HUES6 (cell line): Measurements from ENCODE around the gene HMCN1.

Experiments
- H3K27ac ChIP-seq: 2 replicates; pipeline ENCODE4 v1.7.0; 2013; ENCODE audit warnings: low read depth, mild to moderate bottlenecking, low read length, inconsistent platforms
- H3K27me3 ChIP-seq: 2 replicates; pipeline ENCODE4 v1.6.1; 2013; ENCODE audit warnings: low read length; ENCODE audit not compliant: control insufficient read depth, insufficient read depth
- H3K36me3 ChIP-seq: 2 replicates; pipeline ENCODE4 v1.6.1; 2013; ENCODE audit warnings: low read length; ENCODE audit not compliant: control insufficient read depth, insufficient read depth
- H3K4me1 ChIP-seq: 2 replicates; pipeline ENCODE4 v1.6.1; 2013; ENCODE audit warnings: low read length; ENCODE audit not compliant: control insufficient read depth, insufficient read depth
- H3K4me3 ChIP-seq: 2 replicates; pipeline ENCODE4 v1.5.1; 2013; ENCODE audit warnings: low read depth, low read length
- H3K9ac ChIP-seq: one replicate; pipeline ENCODE4 v1.6.1; 2013; ENCODE audit warnings: mild to moderate bottlenecking, low read length
- H3K9me3 ChIP-seq: 2 replicates; pipeline ENCODE4 v1.6.1; 2013; ENCODE audit warnings: low read depth, low read length; ENCODE audit not compliant: control insufficient read depth, insufficient read depth

The HMCN1 gene

DNA sequence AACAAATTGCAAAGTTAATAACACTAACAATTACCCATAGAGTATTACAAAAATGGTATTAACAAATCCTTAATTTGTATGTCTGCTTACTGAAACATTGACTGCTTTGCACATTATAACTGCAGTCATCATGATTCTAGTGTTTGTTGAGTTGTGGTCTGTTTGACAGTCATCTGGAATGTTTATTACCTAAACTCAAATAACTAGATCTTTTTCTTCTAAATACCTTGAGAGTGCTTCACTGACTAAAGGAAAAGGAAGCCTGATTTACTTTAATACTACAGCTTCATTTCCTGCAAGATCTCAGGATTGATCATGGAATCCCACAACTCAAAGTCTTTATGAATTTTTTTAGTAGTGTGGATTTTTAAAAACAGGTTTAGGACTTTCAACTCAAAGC is 70.0 kb downstream of the HMCN1 start:
- Histone ChIP-seq H3K4me3 (no peak overlapping the region), H3K9me3 (peaks cover 2% of the 10 kb centered on the region; the same call in 1 of the 2 replicates), H3K4me1 (peaks cover 6% of the 10 kb centered on the region; the same call in 1 of the 2 replicates)

GRCh38 chr1:185804608-185805007 is 70.4 kb downstream of the HMCN1 start:
- Histone ChIP-seq H3K27me3 (no peaks in the 10 kb centered on the region), H3K9ac (no peak overlapping the region), H3K4me1 (peaks cover 6% of the 10 kb centered on the region; the same call in 1 of the 2 replicates), H3K27ac (no peak overlapping the region), H3K36me3 (no peaks in the 10 kb centered on the region), H3K4me3 (no peak overlapping the region), H3K9me3 (peaks cover under 1% of the 10 kb centered on the region; the same call in 1 of the 2 replicates)

More for the DNA sequence above, 70.0 kb downstream of the HMCN1 start:
- H3K9ac ChIP-seq, result no peak overlapping the region
- no peaks in the 10 kb centered on the region for H3K36me3 ChIP-seq
- H3K27me3 ChIP-seq, result no peaks in the 10 kb centered on the region
- no peak overlapping the region for H3K27ac ChIP-seq

GRCh38 chr1:185807275-185807674 is 73.1 kb downstream of the HMCN1 start:
- Histone ChIP-seq H3K4me1 (peaks cover 14% of the 10 kb centered on the region; the same call in 1 of the 2 replicates), H3K27ac (no peak overlapping the region), H3K27me3 (no peaks in the 10 kb centered on the region), H3K4me3 (no peak overlapping the region), H3K9me3 (no peaks in the 10 kb centered on the region), H3K36me3 (no peaks in the 10 kb centered on the region), H3K9ac (no peak overlapping the region)

GRCh38 chr1:185808631-185809030 is 74.4 kb downstream of the HMCN1 start:
- H3K36me3 ChIP-seq, result no peaks in the 10 kb centered on the region
- H3K27ac ChIP-seq, result no peak overlapping the region
- peaks cover 15% of the 10 kb centered on the region; the same call in 1 of the 2 replicates for H3K4me1 ChIP-seq
- no peaks in the 10 kb centered on the region for H3K9me3 ChIP-seq
- no peak overlapping the region for H3K9ac ChIP-seq
- no peaks in the 10 kb centered on the region for H3K27me3 ChIP-seq
- H3K4me3 ChIP-seq, result no peak overlapping the region

GRCh38 chr1:185811073-185811709 is 77.0 kb downstream of the HMCN1 start:
- Histone ChIP-seq H3K27me3 (no peaks in the 10 kb centered on the region), H3K36me3 (no peaks in the 10 kb centered on the region), H3K4me3 (no peak overlapping the region), H3K9ac (no peak overlapping the region), H3K27ac (no peak overlapping the region), H3K9me3 (no peaks in the 10 kb centered on the region), H3K4me1 (peaks cover 11% of the 10 kb centered on the region; the same call in 1 of the 2 replicates)

DNA sequence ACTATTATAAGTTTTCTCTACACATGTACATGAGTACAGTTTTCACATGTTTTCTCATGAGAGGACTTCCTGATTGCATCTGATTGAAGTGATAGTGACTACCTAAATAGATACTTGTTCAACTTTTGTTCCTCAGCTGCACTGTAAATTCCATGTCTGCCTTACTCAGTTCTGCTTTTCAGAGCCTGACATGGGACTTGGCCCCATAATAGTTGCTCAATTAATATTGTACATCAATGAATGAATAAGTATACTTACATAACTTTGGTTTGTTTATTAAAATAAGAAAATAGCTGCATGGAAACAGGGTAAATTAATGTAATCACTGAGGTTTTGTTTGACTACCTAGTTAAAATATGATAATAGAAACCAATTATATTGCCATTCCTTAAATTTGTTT is 78.7 kb downstream of the HMCN1 start:
- Histone ChIP-seq H3K36me3 (no peaks in the 10 kb centered on the region), H3K27ac (no peak overlapping the region), H3K4me3 (no peak overlapping the region), H3K4me1 (peaks cover 11% of the 10 kb centered on the region; the same call in 1 of the 2 replicates), H3K9me3 (no peaks in the 10 kb centered on the region), H3K27me3 (no peaks in the 10 kb centered on the region), H3K9ac (no peak overlapping the region)

GRCh38 chr1:185813401-185813979 is 79.3 kb downstream of the HMCN1 start:
- Histone ChIP-seq H3K4me3 (no peak overlapping the region), H3K4me1 (peaks cover 11% of the 10 kb centered on the region; the same call in 1 of the 2 replicates), H3K27me3 (no peaks in the 10 kb centered on the region), H3K27ac (no peak overlapping the region), H3K9ac (no peak overlapping the region), H3K9me3 (no peaks in the 10 kb centered on the region), H3K36me3 (no peaks in the 10 kb centered on the region)

DNA sequence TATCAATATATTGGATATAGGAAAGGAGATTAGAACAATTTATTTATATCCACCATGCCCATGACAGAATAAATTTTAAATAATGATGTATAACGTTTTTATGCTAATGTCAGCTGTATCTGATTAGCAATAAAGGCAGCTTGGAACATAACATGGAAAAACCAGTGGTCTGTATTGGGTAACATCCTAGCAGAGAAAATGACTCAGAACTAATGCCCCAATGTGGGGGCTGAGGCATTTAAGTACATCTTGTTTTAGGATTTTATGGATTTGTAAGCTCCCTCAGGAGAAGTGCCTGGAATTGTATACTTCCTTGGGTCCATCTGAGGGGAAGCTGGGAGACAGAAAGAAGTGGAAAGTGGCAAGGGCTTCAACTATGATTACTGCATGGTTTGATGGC is 82.3 kb downstream of the HMCN1 start:
- Histone ChIP-seq H3K27me3 (no peaks in the 10 kb centered on the region), H3K9ac (no peak overlapping the region), H3K27ac (no peak overlapping the region), H3K4me1 (peaks cover 6% of the 10 kb centered on the region; the same call in 1 of the 2 replicates), H3K4me3 (no peak overlapping the region), H3K9me3 (no peaks in the 10 kb centered on the region), H3K36me3 (no peaks in the 10 kb centered on the region)

DNA sequence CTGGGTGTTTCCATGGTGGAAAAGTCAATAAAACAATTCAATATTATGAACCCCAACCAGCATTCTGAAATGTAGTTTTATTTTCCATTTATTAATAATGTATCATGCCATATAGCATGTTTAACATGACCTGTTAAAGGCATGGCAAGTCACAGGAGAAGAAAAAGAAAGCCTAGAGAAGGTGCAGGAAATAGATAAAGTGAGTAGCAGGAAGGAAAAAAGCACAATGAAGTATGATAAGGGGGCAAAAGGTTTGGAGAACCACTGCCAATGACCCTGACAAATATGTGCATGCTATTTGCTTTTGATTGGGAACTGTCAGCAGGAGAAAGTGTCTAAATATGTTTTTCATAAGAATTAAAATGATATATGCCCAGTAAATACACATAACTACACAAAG is 85.6 kb downstream of the HMCN1 start:
- H3K9me3 ChIP-seq, result no peaks in the 10 kb centered on the region
- H3K9ac ChIP-seq, result no peak overlapping the region
- no peaks in the 10 kb centered on the region for H3K4me1 ChIP-seq
- no peaks in the 10 kb centered on the region for H3K36me3 ChIP-seq
- H3K27me3 ChIP-seq, result no peaks in the 10 kb centered on the region
- H3K4me3 ChIP-seq, result no peak overlapping the region
- no peak overlapping the region for H3K27ac ChIP-seq

DNA sequence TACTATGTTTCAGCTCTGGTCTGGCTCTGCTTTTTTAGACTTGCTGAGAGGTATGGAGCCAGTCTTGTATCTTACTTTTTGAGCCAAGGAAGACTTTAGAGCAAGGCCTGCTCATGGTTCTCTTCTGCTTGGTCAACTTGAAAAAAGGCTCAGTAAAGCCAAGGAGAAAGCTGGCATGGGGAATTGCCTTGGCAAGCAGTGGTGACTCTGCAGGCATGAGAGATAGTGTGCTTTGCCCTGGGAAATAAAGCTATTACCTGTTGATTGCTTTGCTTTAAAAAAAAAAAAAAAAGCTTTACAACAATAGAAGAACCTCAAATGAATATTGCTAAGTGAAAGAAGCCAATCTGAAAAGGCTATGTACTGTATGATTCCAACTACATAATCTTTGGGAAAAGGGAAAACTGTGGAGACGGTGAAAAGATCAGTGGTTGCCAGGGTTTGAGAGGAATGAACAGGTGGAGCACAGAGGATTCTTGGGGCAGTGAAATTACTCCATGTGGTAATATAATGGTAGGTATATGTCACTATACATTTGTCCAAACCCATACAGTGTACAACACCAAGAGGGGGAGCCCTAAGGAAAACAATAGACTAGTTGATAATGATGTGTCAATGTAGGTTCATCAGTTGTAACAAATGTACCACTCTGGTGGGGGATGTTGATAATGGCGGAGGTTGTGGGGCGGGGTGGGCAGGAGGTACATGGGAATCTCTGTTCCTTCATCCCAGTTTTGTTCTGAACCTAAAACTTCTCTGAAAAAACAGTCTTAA is 87.6 kb downstream of the HMCN1 start:
- no peak overlapping the region for H3K9ac ChIP-seq
- no peaks in the 10 kb centered on the region for H3K36me3 ChIP-seq
- H3K27ac ChIP-seq, result no peak overlapping the region
- no peaks in the 10 kb centered on the region for H3K27me3 ChIP-seq
- H3K9me3 ChIP-seq, result no peaks in the 10 kb centered on the region
- H3K4me3 ChIP-seq, result no peak overlapping the region
- H3K4me1 ChIP-seq, result no peaks in the 10 kb centered on the region

- no peaks in the 10 kb centered on the region for H3K27me3 ChIP-seq
- H3K9ac ChIP-seq, result no peak overlapping the region
- no peak overlapping the region for H3K27ac ChIP-seq
- no peaks in the 10 kb centered on the region for H3K4me1 ChIP-seq
- no peaks in the 10 kb centered on the region for H3K36me3 ChIP-seq
- no peaks in the 10 kb centered on the region for H3K9me3 ChIP-seq
- no peak overlapping the region for H3K4me3 ChIP-seq
Observed at GRCh38 chr1:185823467-185823866, 89.3 kb downstream of the HMCN1 start.
